ENCODE measurements around the gene NELL1.
"Not testable (repeated sequence)": the region's sequence is repeated elsewhere in the genome, so short reads cannot be mapped to it uniquely, and the experiment has no call there.

The NELL1 gene

DNA sequence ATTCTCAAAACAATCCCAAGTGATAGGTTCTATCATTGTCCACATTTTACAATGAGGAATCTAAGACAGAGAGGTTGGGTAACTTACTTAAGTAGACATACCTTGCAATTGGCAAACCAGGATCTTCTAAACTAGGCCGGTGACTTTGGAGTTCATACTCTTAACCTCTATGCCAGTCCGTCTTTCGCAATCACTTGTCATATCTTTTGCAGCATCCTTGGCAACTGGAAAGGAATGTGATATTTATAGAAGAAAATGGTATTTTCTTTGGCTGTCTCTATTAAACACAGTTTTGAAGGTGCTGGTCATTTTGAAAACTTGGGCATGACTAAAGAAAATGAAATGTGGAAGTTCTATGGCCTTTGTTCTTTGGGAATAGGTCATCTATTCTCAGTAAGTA lies 556.5 kb downstream of the NELL1 start:
- DNase-seq (ENCODE audit: low read depth): no peak

DNA sequence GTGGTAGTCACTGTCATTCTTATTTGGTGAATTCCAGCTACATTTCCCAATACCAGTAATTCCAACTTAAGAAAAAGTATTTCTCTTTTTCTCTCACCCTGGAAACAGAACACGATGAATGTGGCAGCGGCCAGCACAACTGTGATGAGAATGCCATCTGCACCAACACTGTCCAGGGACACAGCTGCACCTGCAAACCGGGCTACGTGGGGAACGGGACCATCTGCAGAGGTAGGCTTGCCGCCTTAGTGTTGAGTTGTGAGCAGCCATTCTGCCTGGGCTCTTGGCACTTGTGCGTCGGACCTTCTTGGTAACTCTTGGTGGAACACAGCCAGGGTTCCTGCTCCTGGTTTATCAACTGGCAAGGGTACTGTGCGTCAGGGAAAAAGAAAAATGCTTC lies 559.8 kb downstream of the NELL1 start:
- no peak for DNase-seq (ENCODE audit: low read depth)

DNA sequence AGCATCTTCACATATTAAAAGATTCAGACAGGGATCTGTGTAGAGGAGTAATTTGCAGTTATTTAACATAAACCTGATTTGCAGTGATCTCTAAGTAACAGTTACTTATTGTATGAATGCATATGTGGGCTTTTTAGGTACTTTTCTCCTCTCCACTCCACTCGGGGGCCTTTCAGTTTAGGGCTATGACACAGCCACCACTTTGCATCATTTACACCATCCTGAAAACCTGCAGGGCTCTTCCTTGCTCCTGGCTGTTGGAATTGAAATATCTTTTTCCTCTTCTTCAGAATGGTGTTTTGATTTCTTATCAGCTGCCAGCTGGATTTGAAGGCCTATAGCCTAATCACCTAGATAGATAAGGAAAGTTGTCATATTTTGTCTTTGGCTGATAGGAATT lies 580.8 kb downstream of the NELL1 start:
- DNase-seq (ENCODE audit: low read depth): no peak

DNA sequence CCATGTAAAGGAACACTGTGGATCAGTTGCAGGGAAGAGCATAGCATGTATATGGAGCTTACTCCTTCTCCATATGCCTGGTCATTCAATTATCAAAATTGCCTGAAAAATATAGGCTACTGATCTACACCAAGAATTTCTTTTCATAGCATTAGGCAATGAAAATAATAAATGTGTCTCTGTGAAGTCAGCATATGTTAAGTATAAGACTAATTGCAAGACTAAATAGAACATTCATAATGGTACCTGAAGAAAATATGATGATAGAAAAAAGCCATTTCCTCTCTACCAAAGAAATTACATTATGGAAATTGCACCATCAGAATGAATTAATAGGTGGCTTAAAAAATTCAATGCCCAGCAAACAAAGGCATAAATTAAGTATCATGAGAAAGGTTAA lies 584.7 kb downstream of the NELL1 start:
- DNase-seq (ENCODE audit: low read depth): no peak

DNA sequence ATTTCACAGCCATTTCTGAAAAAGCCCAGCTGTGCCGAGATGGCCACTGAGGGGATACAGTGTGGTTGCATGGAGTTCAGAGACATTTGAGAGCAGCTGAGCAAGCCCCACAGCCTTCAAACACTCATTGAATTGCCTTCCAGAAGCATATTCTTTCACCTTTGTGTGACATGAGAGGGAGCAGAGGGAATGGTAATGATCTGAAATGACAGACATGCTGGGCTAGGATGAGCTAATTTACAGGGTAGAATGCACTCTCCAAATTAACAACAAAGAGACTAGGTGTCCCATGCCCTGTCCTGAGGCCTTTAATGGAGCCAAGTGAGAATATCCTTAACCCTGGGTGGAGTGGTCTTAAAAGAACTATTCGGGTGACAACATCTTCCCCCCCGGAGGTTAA lies 585.4 kb downstream of the NELL1 start:
- no peak for DNase-seq (ENCODE audit: low read depth)

DNA sequence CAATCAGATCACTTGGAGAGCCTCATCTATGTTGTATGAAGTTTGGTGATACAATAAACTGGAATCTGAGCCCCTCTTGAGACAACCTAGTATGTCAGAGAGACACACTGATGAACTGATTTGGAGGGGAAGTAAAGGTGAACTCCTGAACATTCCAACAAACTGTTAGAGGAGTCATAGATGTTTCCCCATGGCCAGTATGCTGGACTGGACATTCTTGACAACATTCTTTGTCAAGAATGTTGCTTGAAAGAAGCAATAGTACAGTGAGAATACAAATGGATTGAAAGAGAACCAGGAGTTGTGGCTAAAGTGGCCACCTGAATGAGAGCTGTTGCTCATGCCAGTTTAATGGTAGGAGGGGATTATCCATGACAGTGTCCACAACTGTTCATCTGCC lies 588.1 kb downstream of the NELL1 start:
- no peak for DNase-seq (ENCODE audit: low read depth)

DNA sequence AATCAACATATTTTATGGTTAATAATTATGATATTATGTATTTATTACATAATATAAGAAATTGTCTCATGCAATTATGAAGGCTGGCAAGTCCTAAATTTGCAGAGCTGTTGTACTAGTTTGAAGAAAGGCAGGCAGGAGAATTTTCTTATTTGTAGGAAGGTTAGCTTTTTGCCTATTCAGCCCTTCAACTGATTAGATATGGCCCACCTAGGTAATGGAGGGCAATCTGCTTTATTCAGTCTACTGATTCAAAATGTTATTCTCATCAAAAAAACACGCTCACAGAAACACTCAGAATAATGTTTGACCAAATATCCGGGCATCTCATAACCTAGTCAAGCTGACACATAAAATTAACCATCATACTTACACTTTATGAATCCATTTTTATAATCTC lies 589.0 kb downstream of the NELL1 start:
- no peak for DNase-seq (ENCODE audit: low read depth)

DNA sequence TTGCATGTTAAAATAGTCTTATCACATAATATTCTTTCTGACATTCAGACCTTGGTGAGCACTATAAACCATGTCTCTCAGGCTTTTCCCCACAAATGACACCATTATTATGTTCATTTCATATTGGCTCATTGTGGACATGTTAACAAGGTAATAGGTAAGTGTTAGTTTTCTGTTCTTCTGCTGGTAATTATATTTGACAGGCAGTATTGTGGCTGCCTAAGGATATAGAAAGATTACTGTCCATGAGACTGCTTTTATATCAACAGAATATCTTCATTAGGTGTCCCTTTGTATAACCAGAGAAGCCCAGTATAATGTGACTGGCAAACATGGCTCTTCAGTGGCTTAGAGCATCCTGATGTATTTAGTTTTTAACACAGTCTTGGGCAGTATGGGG lies 590.7 kb downstream of the NELL1 start:
- DNase-seq (ENCODE audit: low read depth): no peak

DNA sequence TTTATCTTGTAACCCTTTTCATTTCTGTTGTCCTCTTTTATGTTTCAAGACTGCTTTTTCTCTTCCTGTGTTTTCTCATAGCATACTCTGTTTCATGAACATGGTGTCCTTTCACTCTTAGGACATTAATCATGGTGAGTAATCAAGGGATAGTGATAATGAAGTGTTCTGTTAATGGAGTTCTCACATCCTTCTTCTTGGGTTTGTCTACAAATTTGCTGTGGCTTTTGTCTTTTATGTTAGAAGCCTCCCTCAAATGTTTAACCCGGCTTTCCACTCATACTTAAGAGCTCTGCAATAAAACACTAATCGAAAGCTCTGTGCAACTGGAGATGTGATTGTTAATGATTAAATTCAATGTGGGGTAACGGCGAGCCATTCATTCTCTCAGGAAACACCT lies 593.6 kb downstream of the NELL1 start:
- no peak for DNase-seq (ENCODE audit: low read depth)

DNA sequence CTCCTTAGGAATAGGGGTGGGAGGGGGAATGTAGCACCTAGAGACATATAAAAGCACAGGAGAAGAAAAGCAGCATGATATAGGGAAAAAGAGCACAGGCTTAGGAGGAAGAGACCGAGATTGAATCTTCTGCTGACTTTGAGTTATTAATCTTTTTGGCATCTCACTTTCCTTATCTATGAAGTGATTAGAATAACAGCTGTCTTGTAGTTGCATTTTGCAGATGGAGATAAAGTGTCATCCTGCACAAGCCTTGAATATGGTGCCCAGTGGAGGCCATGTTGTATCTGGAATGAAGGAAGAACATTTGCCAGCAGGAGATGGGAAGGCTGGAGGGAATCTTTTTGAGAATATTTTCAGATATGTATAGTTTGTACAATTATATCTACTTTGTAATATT lies 594.7 kb downstream of the NELL1 start:
- no peak for DNase-seq (ENCODE audit: low read depth)

DNA sequence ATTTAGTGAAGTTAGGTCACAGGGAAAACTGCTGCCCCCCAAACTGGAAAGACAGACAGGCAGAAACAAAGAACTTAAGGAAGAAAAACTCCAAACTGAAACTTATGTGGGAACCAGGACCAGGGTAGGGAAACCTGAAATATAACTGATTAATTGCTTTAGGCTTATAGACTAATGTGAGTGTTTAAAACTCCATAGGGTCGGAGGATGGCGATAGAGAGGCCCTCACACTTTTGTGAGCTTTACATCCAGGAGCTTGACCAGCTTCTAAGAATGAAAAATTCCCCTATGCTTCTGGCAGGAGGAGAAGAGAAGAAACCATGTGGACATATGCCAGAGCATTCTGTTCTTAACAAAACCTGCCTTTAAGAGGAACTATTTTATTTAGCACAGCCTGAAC lies 598.6 kb downstream of the NELL1 start:
- DNase-seq (ENCODE audit: low read depth): no peak

DNA sequence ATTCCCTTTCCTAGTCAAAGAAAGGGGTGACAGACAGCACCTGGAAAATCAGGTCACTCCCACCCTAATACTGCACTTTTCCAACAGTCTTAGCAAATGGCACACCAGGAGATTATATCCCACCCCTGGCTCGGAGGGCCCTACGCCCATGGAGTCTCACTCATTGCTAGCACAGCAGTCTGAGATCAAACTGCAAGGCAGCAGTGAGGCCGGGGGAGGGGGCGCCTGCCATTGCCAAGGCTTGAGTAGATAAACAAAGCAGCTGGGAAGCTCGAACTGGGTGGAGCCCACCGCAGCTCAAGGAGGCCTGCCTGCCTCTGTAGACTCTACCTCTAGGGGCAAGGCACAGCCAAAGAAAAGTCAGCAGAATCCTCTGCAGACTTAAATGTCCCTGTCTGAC lies 602.8 kb downstream of the NELL1 start:
- not testable (repeated sequence) for DNase-seq (ENCODE audit: low read depth)

DNA sequence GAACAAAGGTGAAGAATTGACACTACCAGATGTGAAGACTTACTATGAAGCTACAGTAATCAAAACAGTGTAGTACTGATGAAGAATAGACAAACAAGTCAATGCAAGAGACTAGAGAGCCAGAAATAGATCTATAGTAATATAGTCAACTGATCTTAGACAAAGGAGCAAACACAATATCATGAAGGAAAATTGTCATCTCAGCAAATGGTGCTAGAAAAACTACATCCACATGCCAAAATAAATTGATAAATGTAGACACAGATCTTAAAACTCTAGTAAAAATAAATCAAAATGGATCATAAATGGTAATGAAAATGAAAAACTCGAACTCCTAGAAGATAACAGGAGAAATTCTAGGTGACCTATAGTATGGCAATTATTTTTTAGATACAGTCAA lies 609.5 kb downstream of the NELL1 start:
- DNase-seq (ENCODE audit: low read depth): no peak

DNA sequence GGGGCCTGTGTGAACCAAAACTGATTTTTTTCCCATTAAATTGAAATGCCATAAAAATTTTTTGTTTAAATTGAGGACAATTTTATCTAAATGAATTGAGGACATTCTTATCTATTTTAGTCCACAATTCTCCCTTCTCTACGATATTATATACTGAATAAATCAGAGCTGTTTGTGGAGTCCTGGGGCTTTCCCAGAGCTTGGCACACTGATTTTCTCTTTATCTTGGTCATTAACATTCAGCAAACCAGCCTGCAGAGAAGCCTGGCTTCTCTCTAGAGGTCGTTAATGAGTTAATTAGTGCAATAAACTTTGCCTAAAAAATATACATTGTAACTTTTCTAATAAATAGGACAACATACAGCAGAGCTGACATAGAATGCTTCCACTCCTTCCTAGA lies 615.7 kb downstream of the NELL1 start:
- DNase-seq (ENCODE audit: low read depth): no peak

DNA sequence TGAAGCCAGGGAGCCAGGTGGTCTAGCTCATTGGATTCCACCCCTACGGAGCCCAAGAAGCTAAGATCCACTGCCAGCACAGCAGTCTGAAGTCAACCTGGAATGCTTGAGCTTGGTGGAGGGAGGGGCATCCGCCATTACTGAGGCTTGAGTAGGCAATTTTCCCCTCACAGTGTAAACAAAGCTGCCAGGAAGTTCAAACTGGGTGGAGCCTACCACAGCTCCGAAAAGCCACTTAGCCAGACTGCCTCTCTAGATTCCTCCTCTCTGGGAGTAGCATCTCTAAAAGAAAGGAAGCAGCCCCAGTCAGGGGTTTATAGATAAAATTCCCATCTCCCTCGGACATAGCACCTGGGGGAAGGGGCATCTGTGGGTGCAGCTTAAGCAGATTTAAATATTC lies 620.3 kb downstream of the NELL1 start:
- no peak for DNase-seq (ENCODE audit: low read depth)

DNA sequence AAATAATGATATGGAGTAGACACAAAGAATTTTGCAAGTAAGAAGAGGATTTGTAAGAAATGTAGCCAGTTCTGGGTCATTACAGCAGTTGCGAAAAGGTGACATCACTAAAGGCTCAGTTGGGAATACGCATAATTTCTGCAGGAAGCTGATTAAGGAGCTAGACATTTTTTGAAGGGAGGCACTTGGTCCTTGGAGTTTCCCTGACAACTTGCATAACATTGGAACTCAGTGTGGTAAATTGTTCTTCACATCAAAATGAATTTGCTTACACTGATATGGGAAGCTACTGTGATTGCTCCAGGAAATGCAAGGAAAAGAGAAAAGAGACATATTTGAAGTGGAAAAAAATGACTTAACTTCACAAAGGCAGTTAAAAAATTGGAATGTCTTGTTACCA lies 626.1 kb downstream of the NELL1 start:
- DNase-seq (ENCODE audit: low read depth): no peak

DNA sequence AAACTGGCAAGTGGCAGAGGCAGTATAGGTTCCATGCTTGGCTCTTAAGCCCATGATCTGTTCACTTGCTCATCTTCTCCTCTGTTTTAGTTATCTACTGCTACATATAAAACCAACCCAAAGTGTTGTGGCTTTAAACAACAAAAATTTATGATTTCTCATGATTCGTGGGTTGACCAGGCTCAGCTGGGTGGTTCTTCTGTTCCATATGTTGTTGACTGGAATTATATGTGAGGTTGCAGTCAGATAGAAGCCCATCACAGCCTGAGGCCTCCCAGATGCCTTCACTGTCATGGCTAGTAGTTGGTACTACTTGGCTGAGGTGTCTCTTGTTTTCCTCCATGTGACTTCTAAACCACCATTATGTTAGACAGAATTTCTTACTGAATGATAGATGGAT lies 632.6 kb downstream of the NELL1 start:
- DNase-seq (ENCODE audit: low read depth): no peak

DNA sequence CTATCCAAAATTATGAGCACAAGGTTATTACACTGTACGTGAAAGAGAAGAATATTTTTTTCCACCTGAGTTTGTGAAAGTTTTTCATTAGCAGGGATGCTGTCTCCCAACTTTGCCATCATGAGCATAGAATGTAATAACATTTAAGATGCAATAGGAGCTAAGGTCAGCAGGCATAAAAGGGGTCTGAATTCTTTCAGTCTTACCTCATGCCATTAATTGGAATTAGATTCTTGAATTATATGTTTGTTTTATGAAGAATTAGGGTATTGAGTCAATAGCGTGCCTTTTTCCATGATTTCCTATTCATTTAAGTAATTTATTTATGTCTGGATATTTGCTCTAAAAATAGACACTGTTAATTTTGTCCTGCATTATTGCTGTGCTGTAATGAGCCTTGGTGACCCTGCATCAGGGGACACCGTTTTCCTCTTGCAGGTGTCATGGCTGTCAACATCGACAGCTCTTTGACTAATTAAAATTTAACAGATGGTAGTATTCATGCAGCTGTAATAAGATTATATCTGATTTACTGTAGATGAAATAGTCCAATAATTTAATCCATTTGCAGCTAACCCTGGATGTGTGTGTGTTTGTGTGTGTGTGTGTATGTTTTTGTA lies 637.5 kb downstream of the NELL1 start:
- DNase-seq (ENCODE audit: low read depth): no peak

DNA sequence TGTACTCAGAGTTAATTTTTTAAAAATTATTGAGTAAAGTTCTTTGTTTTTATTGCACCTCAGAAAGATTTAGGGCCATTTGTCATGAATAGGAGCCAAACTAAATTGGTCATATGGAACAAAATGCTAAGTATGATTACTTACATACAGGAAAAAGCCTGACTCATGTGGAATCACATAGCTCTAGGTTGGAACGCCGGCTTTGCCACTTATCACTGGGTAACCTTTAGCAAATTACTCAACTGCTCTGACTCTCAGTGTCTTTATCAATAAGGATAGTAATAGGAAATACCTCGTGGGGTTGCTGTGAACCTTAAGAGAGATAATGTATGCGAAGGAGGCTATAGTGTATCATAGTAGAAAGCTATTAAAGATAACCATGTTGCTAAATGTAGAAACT lies 638.5 kb downstream of the NELL1 start:
- no peak for DNase-seq (ENCODE audit: low read depth)

DNA sequence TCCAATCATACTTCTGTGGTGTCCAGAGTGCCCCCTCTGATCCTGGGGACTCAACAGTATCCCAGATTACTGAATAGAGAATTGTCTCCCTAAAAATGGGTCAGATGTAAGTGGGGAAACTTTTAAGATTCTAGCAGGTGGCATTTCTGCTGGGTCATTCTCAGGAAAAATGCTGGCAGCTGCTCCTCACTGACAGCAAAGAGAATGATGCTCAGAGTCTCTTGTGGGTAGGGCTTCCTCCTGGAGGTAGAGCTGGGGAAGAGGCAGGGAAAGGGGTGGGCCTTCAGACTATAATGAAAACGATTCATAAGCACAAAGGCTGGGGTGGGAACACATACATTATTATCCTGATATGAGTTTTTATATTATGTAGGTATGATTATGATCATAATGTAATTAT lies 647.2 kb downstream of the NELL1 start:
- DNase-seq (ENCODE audit: low read depth): no peak

DNA sequence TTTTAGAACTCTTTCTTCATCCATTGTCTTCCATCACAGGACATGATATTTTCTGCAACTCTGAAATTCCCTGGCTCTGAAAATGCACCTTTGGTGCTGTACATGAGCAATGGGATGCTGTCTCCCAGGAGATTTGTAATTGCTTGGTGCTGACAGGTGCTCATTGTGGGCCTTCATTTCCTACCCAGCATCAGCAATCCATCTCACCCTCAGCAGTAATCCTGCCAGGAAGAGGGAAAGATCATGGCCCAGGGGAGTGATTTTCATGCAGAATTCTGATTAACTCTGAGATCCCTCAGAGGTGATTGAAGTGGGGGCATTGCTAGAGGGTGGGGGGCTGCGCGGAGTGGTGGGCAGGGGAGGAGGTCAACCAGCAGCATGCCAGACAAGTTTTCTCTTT lies 651.7 kb downstream of the NELL1 start:
- no peak for DNase-seq (ENCODE audit: low read depth)

DNA sequence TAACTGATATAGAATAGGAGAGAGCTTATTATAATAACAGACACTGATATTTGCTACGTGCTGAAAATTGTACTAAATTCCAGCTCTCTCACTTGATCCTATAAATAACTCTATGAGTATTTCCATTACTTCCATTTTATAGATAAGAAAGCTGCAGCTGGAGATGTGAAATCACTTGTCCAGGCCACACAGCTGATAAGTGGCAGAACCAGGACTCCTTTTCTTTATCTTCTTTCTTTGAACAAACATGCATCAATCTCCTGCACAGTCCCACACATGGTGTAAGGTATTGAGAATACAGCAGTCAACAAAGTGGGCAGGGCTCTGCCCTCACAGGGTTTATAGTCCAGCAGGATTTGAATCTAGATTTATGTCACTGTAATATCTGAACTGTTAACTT lies 652.1 kb downstream of the NELL1 start:
- no peak for DNase-seq (ENCODE audit: low read depth)

DNA sequence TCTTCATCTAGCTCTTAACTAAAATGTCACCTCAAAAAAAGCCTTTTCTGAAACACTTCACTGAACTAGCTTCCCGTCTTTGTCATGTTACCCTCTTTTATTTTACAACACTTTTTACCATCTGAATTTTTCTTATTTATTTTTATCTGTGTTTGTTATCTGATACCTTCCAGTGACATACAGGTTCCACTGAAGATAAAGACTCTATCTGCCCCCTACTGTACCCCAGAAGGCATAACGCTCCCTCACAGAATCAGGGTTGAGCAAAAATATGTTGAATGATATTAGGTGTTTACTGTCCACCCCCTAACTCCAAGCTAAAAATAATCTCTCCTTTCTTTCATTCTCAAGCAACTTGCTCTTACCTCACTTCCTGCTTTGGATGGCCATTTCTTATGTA lies 654.2 kb downstream of the NELL1 start:
- no peak for DNase-seq (ENCODE audit: low read depth)

DNA sequence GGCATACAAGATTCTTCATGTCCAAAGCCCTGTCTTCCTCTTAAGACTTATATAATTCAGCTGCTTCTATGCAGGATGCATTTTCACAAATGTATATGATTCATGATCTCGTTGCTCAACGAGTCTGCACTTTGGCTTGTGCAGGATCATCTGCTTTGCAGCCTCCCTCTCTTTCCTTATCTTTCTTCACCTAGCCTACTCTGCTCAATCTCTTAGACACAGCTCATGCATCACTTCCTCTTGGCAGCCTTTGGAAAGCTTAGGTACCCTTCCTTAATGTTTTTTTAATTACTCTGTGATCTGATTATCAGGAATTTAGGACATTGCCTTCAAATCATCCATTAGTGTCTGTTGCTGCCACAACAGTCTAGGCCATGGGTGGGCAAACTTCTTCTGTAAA lies 673.8 kb downstream of the NELL1 start:
- DNase-seq (ENCODE audit: low read depth): no peak

DNA sequence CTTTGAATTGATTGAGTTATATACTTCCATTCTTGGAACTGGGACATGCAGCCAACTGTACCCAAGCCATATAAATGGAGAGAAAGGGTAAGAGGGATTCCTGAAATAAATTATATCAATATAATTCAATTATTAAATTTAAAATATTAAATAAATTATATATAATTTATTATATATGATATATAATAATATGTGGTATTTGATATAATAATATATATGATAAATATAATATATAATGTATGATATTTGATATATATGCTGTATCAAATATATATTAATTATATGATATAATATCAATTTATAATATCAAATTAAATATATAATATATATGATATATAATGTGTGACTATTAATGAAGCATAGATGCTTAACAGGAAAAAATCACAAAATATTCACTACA lies 677.0 kb downstream of the NELL1 start:
- no peak for DNase-seq (ENCODE audit: low read depth)

All from stromal cell of bone marrow (primary cell).